NCI-H2107 treated with DMSO at 0.1 percent for 48 hours (cell line): ENCODE data around the gene RBM34.
"Not testable (repeated sequence)": the region's sequence is repeated elsewhere in the genome, so short reads cannot be mapped to it uniquely, and the experiment has no call there.

Experiments
- DNase-seq: peaks from one replicate; lab custom pipeline; 2025; ENCODE audit not compliant: unreplicated experiment; lab: John Stamatoyannopoulos, UW

RBM34 gene, protein sequence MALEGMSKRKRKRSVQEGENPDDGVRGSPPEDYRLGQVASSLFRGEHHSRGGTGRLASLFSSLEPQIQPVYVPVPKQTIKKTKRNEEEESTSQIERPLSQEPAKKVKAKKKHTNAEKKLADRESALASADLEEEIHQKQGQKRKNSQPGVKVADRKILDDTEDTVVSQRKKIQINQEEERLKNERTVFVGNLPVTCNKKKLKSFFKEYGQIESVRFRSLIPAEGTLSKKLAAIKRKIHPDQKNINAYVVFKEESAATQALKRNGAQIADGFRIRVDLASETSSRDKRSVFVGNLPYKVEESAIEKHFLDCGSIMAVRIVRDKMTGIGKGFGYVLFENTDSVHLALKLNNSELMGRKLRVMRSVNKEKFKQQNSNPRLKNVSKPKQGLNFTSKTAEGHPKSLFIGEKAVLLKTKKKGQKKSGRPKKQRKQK

GRCh38 chr1:235160957-235161684 is at the start of gene RBM34:
Gene RBM34, minus strand, starts transcription at chr1:235161250. Its CDS starts 24 bp downstream, at chr1:235161226.
- DNase-seq, result peak; percentile 86

DNA sequence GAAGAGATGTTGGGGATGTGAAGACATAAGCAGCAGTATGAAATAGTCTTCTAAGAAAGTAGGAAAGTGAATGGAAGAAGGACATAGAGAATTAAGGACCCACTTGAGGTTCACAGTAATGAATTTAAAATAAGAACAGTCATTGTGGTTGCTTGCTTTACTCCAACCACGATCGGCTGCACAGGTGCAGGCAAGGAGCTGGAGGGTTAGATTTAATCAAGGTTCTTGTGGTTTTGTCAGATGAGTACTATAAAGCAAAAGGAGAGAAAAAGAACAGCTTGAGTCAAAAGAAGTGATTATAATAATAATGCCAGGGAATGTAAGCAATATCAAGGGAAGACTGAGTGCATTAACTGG is 46.1 kb upstream of the RBM34 start:
- peak; percentile 72 for DNase-seq

GRCh38 chr1:235206533-235207208 is 45.6 kb upstream of the RBM34 start:
- DNase-seq, result no peak

DNA sequence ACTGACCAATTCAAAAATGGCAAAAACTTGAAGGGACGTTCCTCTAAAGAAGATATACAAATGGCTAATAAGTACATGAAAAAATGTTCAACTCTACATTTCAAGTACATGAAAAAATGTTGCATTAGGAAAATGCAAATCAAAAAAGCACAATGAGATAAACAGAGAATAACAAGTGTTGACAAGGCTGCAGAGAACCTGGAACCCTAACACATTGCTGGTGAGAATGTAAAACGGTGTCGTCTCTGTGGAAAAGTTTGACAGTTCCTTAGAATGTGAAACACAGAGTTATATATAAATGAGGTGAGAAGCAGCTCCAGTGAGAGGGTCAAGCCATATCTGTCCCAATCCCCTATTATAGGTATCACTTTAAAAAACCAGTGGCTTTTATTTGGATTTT is 44.6 kb upstream of the RBM34 start:
- no peak for DNase-seq

DNA sequence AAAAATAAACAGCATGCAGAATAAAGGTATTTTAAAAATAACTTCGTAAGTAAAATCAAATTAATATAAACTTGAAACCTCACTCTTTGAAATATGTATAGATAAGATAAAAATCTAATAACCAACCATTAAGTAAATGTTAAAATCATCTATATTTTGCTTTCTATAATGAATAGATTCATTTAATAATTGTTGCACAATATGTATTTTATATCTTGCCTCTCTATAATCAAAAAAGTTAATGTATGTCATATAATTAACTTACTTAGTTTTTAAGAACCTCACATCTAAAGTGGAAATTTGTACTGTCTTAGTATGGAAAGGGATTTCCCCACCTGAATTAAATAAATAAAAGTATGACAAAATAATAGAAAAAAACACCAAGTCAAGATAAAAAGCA is 42.4 kb upstream of the RBM34 start:
- DNase-seq, result no peak

- not testable (repeated sequence) for DNase-seq
Measured at GRCh38 chr1:235202447-235202846, 41.4 kb upstream of the RBM34 start.

- no peak for DNase-seq
Measured at GRCh38 chr1:235199441-235199840, 38.4 kb upstream of the RBM34 start.

DNA sequence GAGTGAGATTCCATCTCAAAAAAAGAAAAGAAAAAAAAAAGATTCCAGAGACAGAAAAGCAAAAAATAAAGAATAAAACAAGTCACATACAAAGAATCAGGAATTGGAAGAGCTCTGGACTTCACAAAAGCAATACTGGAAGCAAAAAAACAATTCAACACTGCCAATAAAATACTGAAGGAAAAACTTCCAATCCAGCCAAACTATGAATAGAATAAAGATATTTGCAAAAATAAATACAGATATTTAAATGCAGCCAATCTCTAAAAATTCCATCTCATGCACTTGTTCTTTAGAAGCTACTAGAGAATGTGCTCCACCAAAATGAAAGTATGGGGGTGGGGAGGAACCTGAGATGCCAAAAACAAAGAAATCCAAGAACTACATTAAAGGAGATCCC is 29.4 kb upstream of the RBM34 start:
- no peak for DNase-seq

DNA sequence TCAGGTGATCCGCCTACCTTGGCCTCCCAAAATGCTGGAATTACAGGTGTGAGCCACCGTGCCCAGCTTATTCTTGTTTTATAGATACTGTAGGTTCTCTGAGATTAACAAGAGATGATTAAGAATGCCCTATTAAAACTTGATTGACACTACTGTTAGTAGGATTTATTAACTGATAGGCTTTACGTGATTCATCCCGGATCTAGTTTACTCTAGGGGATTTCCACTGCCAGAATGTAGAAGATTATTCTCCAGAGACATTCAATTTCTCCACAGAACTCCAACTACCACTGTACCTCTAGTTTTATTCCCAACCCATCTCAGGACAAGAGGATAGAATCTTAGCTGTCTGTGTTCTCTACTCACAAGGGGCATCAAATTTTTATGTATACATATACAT is 26.3 kb upstream of the RBM34 start:
- DNase-seq, result no peak

- DNase-seq, result no peak
Measured at GRCh38 chr1:235181561-235182245, 20.7 kb upstream of the RBM34 start.

- no peak for DNase-seq
Measured at GRCh38 chr1:235180916-235181460, 19.9 kb upstream of the RBM34 start.

DNA sequence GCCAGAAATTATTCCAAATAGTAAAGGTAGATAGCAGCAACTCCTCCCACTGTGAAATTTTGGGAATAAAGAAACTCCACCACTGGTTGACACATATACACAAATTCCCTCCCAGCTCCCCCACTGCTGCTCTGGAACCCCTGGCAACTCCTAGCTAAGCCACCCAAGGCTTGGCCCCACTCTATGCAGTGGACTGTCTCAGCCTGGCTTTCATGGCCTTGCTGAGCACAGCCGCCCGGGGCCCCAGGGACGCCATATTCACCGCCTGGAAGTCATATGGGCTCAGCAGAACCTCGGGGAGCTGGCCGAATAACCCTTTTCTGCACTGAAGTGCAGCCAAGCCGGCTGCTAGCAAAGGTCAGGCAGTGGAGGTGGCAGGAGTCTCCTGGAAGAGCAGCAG is 15.4 kb upstream of the RBM34 start:
- no peak for DNase-seq

DNA sequence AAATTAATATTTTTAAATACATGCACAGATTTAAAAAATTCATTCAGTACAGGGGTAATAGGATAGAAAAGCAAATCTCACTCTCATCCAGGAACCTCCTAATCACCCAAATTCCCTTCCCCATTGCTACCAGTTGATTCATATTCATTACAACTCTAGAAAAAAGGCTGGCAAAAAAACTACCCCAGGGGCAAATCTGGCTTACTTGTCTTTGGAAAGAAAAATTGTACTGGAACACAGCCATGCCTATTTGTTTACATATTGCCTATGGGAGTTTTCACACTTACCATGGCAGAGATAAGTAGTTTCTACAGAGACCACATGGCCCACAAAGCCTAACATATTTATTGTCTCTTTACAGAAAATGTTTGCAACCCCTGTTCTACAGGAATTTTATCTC is 8.9 kb upstream of the RBM34 start:
- DNase-seq, result no peak

- no peak for DNase-seq
Measured at GRCh38 chr1:235168375-235168774, 7.3 kb upstream of the RBM34 start.

- no peak for DNase-seq
Measured at GRCh38 chr1:235161685-235162327, 756 bp upstream of the RBM34 start.

DNA sequence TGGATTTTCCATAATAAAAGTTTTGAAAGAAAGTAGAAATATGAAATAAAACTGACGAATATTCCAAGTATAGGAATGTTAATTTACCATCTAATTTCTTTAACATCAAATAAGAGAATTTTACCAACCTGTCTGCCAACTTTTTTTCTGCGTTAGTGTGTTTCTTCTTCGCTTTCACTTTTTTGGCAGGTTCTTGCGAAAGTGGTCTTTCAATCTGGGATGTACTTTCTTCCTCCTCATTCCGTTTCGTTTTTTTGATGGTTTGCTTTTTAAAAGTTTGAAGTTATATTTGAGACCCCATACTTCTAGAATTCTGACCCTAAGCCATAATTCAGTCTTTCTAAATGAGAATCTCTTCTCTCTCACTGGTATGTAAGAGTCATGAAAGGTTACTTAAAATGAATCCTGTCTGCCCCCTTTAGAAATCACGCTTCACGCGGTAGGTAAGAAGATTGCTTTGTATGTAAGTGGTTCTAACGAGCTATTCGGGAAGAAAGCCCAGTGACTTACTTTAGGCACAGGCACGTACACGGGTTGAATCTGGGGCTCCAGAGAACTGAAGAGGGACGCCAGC is 580 bp downstream of the RBM34 start:
- DNase-seq, result no peak

- DNase-seq, result not testable (repeated sequence)
Measured at GRCh38 chr1:235159930-235160329, 1.1 kb downstream of the RBM34 start.

DNA sequence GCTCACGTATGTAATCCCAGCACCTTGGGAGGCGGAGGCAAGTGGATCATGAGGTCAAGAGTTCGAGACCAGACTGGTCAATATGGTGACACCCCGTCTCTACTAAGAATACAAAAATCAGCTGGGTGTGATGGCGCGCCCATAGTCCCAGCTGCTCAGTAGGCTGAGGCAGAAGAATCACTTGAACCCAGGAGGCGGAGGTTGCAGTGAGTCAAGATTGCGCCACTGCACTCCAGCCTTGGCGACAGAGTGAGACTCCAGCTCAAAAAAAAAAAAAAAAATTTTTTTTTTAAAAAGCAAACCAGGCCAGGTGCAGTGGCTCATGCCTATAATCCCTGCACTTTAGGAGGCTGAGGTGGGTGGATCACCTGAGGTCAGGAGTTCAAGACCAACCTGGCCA is 1.8 kb downstream of the RBM34 start:
- not testable (repeated sequence) for DNase-seq

DNA sequence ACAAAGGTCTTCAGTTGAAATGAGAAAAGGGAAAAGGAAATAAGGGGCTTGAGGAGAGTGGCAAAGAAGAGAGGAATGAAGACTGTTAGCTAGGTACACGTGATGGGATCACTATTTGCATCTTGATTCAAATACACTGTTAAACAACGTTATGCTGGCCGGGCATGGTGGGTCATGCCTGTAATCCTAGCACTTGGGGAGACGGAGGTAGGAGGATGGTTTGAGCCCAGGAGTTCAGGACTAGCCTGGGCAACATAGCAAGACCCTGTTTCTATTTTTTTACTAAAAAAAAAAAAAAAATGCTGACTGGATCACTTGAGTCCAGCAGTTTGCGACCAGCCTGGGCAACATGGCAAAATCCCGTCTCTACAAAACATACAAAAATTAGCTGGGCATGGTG is 2.4 kb downstream of the RBM34 start:
- no peak for DNase-seq

- DNase-seq, result no peak
Measured at GRCh38 chr1:235157150-235157549, 3.9 kb downstream of the RBM34 start.
